Activated gamma-delta T cell (primary cell): ENCODE results near the gene FTSJ1.
"Not testable (repeated sequence)": the region's sequence is repeated elsewhere in the genome, so short reads cannot be mapped to it uniquely, and the experiment has no call there.

ENCODE experiments used
- DNase-seq: peaks from one replicate; lab custom pipeline; 2025; lab: John Stamatoyannopoulos, UW

The FTSJ1 gene

DNA sequence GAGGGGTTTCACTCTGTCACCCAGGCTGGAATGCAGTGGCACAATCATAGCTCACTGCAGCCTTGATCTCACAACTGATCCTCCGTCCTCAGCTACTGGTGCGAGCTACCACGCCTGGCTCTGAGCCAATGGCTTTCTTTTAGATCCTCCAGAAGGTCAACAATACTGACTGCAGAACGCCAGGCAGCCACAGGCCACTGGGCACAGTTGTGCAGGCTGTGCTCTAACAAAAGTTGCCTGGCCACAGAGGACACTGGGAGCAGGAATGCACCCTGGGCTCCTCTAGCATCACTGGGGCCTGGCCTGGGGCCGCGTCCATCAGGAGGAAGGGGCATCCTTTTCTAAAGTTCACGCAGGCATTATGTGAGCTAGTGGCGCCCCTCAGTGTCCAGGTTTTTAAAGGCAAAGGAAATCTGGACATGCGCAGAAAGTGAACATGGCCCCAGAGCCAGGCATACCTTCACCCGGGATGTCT is 17.9 kb downstream of the FTSJ1 start:
- DNase-seq = no peak

DNA sequence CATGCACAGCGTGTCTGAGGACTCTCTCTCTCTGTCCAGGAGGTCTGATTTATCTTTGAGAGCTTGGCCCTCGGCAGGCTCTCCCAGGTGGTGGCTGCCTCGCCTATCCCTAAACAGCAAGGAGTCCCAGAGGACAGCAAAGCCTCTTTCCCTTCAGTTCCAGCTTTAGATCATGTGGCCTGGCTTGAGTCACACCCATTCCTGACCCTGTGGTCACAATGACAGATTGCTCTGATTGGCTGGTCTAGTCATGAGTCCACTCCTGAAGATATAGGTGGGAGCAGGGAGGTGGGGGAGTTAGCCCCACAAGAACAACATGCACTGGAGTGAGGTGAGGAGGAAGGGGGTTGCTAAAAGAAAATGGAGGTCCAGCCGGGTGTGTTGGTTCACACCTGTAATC is 20.7 kb downstream of the FTSJ1 start:
- no peak for DNase-seq

DNA sequence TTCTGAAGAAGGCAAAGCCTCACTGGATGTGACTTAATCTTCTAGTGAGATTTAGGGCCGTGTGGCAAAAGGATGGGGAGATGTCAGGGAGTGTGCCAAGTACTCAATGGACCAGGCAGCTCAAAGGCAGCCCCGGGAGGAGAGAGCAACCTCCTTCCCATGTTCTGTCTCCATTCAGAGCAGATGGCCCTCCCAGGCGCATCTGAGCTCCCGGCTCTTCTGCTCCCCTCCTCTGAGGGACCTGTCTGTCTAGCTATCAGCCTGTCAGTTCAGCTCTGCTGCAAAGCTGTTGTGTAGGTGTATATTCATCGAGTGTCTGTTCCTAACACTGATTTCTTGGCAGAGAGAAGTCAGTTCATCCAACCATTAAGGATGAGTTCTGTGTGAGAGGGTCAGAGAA is 21.9 kb downstream of the FTSJ1 start:
- no peak for DNase-seq

GRCh38 chrX:48498374-48498809 is 22.4 kb downstream of the FTSJ1 start:
- no peak for DNase-seq

DNA sequence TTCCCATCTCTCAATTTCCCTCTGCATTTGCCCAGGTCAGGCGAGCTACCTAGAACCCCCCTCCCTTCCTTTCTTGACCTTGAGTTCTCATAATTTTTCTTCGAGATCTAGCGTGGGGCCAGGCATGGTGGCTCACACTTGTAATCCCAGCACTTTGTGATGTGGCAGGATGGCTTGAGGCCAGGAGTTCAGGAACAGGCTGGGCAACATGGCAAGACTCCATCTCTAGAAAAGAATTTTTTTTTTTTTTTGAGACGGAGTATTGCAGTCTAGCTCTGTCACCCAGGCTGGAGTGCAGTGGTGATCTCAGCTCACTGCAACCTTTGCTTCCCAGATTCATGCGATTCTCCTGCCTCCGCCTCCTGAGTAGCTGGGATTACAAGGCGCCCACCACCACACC is 28.3 kb downstream of the FTSJ1 start:
- no peak for DNase-seq

GRCh38 chrX:48505481-48505880 is 29.5 kb downstream of the FTSJ1 start:
- DNase-seq = no peak

DNA sequence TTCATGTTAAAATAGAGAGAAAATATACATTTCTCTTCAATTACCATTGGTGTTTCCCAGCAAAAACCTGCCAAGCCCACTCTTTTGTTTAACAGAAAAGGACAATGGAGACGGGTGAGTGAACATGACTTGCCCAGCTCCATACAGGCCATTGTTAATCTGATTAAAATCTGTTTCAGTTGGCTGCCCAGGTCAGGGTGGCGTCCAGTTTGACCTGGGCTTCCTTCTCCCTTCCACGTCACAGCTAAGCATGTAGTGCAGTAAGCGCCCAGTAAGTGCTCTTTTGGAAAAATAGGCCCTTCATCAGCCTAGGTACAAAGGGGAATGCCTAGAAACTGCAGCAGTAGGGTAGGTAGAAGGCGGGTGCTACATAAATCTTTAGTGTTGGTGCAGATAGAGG is 31.2 kb downstream of the FTSJ1 start:
- no peak for DNase-seq

- DNase-seq = peak; percentile 69
Observed at GRCh38 chrX:48508400-48509244, 32.6 kb downstream of the FTSJ1 start, which contains the start of gene PORCN. Gene PORCN (plus strand): TSS chrX:48508992. CDS start chrX:48509821, 829 bp downstream.

DNA sequence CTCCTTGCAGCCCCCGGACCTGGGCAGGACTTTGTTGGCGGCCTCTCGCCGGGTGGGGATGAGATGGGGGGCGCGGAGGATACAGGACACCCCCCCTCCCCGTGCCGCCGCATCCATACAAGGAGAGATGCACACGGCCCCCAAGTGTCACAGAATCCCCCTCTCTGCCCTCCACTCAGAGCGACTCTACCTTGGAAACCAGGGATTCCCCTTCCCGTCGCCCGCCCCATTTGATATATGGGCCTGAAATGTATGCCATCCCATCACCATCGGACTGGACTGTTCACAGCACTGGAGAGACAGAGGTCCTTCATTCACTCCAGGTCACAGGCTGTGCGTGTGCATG is 33.2 kb downstream of the FTSJ1 start:
- no peak for DNase-seq

DNA sequence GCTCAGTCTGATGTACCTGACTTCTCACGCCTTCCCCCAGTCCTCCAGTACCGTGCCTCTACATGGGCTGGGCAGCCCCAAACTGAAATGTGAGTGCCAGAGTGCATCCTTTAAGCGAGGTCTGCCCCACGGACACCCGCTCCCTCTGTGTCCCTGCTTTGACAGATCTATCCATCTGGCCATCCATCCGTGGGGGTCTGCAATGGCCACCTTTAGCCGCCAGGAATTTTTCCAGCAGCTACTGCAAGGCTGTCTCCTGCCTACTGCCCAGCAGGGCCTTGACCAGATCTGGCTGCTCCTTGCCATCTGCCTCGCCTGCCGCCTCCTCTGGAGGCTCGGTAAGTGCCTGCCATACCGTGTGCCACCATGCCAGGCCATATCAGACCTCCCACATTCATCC is 33.6 kb downstream of the FTSJ1 start:
- no peak for DNase-seq

DNA sequence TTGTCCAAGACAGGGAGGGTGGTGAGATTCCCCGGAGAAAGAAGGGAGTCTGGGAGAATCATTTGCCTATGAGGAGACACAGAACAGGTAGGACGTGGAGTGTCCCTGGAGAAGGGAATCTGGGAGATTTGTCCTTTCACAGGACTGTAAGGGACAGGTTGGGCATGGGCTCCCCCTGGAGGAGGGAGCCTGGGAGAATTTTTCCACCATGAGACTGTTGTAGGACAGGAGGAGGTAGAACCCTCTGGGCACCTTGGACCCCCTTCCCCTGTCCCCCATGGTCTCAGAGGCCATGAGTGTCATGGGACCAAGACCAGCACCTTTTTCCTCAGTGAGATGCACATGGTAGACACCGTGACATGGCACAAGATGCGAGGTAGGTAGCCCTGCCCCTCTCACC is 35.6 kb downstream of the FTSJ1 start:
- no peak for DNase-seq

GRCh38 chrX:48512371-48512935 is 36.5 kb downstream of the FTSJ1 start:
- no peak for DNase-seq

GRCh38 chrX:48513670-48514069 is 37.7 kb downstream of the FTSJ1 start:
- no peak for DNase-seq

GRCh38 chrX:48514126-48514806 is 38.3 kb downstream of the FTSJ1 start:
- no peak for DNase-seq

DNA sequence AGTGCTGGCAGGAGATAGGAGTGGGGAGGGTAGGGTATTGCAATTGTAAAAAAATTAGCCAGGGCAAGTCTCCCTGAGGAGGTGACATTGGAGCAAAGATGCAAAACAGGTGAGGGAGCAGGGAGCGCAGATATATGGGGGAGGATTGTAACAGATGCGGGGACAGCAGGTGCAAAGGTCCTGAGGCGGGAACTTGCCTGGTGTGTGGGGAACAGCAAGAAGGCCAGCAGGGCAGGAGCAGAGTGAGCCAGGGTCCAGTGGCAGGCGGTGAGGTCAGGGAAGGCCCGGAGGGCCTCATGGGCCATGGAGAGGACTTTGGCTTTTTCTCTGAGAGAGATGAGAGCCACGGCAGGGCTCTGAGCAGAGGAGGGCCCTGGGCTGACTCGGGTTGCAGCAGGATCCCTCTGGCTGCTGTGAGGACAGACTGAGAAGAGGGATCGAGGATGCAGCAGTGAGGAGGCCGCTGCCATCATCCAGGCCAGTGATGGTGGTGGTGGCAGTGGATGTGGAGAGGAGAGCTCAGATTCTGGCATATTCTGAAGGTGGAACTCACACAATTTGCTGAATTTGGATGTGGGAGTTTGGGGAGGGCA is 39.0 kb downstream of the FTSJ1 start:
- no peak for DNase-seq

DNA sequence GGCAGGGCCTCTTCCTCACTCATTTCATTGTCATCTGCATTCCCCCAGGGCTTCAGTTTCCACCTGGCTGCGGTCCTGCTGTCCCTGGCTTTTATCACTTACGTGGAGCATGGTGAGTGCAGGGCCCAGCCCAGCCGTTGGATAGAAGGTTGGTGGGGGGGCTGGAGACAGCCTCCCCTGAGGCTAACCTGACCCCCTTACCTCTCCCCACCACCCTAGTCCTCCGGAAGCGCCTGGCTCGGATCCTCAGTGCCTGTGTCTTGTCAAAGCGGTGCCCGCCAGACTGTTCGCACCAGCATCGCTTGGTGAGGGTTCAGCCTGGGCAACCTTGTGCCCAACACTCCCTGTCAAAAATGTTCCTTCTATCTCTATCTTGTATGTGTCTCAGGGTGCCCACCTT is 39.8 kb downstream of the FTSJ1 start:
- DNase-seq = no peak

DNA sequence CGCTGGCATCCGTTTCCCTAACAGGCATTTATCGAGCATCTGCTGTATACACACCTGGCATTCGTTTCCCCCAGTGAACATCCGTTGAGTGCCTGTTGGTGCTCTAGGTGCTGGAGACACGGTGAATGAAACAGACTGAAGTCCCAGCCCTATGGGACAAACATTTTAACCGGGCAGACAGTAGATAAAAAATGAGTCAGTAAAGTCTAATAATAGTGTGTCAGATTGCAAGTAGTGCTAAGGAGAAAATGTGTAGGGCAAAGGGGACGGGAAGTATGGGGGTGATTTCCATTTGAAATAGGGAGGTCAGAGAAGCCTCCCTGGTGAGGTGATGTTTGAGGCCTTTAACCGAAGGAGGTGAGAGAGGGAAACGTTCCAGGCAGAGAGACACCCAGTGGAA is 40.3 kb downstream of the FTSJ1 start:
- DNase-seq = no peak

DNA sequence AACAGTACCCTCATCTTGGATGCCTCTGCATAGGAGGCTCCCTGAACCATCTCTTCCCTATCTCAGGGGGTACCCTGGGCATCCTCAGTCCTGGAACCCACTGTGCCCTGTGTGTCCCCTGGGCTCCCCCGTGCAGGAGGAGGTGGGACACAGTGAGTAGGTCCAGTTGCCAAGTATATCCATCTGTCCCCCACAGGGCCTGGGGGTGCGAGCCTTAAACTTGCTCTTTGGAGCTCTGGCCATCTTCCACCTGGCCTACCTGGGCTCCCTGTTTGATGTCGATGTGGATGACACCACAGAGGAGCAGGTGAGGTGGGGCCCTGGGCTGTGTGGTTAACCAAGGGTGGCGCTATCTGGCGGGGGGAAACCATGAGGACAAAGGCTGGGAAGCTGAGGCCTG is 41.0 kb downstream of the FTSJ1 start:
- no peak for DNase-seq

- not testable (repeated sequence) for DNase-seq
Observed at GRCh38 chrX:48519481-48519880, 43.5 kb downstream of the FTSJ1 start.

GRCh38 chrX:48520455-48520854 is 44.5 kb downstream of the FTSJ1 start:
- no peak for DNase-seq

DNA sequence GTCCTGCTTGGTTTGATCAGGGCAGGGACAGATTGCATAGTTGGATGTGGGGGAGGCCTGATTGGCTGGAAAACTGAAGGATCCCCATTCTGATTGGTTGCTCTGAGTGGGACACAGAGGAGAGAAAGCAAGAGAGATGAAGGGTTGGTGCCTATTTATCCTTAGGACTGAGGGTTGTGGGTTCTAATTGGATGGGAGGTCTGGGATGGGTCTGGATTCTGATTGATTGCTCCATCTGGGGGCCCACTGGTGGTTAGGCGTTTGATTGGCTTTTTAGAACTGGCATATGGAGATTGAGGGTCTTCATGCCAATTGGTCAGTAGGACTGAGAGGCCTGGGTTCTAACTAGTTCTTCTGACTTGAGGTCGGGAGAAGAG is 45.0 kb downstream of the FTSJ1 start:
- DNase-seq = no peak

DNA sequence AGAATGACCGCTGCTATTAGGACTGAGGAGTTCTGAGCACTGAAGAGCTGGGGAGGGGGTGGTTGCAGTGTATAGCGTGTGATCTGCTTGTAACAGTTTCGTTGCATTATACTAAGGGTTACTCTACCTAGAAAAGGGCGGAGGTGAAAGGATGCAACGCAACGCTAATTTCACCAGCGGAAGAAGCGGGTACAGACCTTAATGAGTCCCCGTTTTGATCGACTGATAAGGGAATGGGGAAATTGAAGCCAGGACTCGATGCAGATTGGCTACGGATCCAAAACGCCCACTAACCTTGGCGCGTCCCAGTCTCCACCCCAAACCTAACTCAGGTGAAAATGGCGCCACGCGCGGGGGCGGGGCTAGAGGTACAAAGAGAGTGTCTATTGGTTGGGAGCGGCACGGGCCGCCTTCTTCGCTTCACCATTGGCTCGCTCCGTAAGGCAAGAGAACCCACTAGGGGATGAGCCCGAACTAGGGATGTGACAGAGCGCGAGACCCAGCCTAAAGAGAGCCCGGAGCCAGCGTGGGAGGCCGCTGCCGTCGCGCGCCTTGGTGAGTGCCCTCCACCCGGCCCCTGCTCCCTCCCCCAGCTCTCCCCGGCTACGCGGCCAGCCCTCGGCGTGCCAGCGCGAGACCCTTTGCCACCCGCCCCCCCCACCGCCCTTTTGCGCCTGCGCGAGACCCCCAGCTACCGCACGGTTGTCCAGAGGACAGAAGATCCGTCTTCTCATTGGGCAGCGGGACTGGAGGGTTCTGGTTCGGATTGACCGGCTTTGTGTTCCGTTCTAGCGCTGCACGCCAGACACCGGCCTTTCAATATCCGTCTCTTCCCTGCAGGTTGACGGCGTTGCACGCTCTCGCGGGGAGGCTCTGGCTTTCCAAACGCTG is 45.6 kb downstream of the FTSJ1 start, which contains the start of gene EBP:
Gene EBP (plus strand): TSS at position 456 of the 891 bp plus-strand sequence. CDS start 1,964 bp downstream, outside the sequence.
- DNase-seq = peak; percentile 81
